Nephron progenitor cell (in vitro differentiated cells): ENCODE data around the gene TNKS2.

Experiments
- DNase-seq: peaks from one replicate; pipeline ENCODE4 v3.0.0; 2021
- H3K27ac Mint-ChIP-seq: 2 replicates; pipeline ENCODE4 v1.8.0; 2021; ENCODE audit warnings: mild to moderate bottlenecking, moderate library complexity, mixed read lengths
- H3K27me3 Mint-ChIP-seq: 2 replicates; pipeline ENCODE4 v1.8.0; 2021; ENCODE audit warnings: mild to moderate bottlenecking, low read depth, mixed read lengths; ENCODE audit not compliant: poor library complexity
- H3K36me3 Mint-ChIP-seq: 2 replicates; pipeline ENCODE4 v1.8.0; 2021; ENCODE audit warnings: low read depth, mixed read lengths
- H3K4me1 Mint-ChIP-seq: 2 replicates; pipeline ENCODE4 v1.8.0; 2021; ENCODE audit warnings: mixed read lengths
- H3K4me3 Mint-ChIP-seq: 2 replicates; pipeline ENCODE4 v1.8.0; 2021; ENCODE audit warnings: mild to moderate bottlenecking, moderate library complexity, mixed read lengths
- H3K9me3 Mint-ChIP-seq: 2 replicates; pipeline ENCODE4 v1.8.0; 2021; ENCODE audit warnings: mild to moderate bottlenecking, moderate library complexity, mixed read lengths
- CTCF ChIP-seq: fragments of 200-600 bp; sonication (generic); IDR thresholded peaks from 2 replicates; pipeline ENCODE4 v1.5.0; 2021; ENCODE audit warnings: antibody characterized with exemption

The TNKS2 gene

GRCh38 chr10:91785830-91786229, 12.4 kb upstream of the TNKS2 start:
- H3K4me1 Mint-ChIP-seq: peaks cover 5% of the 10 kb centered on the region
- no peak for TF ChIP-seq CTCF
- H3K27me3 Mint-ChIP-seq: peaks cover 4% of the 10 kb centered on the region
- no peak for DNase-seq
- no peaks in the 10 kb centered on the region for H3K9me3 Mint-ChIP-seq
- no peak overlapping the region for H3K4me3 Mint-ChIP-seq
- H3K27ac Mint-ChIP-seq: no peak overlapping the region
- no peaks in the 10 kb centered on the region for H3K36me3 Mint-ChIP-seq

DNA sequence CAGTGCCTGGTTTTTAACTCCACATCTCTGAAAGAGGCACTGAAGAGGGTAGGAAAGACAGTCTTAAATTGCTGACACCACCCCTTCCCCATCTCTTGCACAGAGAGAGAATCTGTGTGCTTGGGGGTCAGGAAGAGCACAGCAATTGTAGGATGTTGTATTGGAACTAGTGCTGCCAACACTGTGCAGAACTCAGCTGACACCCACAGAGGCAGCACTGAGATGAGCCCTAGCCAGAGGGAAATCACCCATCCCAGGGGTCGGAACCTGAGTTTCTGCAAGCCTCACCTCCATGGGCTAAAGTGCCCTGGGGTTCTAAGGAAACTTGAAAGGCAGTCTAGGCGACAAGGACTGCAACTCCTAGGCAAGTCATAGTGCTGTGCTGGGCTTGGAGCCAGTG, 11.0 kb upstream of the TNKS2 start:
- Mint-ChIP-seq H3K36me3 (no peaks in the 10 kb centered on the region), H3K27me3 (no peaks in the 10 kb centered on the region), H3K4me1 (peaks cover 5% of the 10 kb centered on the region), H3K4me3 (no peak overlapping the region), H3K9me3 (no peaks in the 10 kb centered on the region), H3K27ac (no peak overlapping the region)
- no peak for TF ChIP-seq CTCF
- no peak for DNase-seq

DNA sequence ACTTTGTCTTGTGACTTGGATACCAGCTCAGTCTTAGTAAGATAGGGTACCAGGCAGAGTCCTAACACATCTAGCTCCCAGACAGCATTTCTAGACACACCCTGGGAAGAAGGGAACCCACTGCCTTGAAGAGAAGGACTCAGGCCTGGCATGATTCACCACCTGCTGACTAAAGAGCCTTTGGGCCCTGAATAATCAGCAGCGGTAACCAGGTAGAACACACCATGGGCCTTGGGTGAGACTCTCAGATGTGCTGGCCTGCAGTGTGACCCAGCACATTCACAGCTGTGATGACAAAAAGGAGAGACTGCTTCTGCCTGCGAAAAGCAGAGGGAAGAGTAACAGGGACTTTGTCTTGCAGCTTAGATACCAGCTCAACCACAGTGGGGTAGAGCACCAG, 10.4 kb upstream of the TNKS2 start:
- TF ChIP-seq CTCF: no peak

GRCh38 chr10:91788527-91788926, 9.7 kb upstream of the TNKS2 start:
- H3K27me3 Mint-ChIP-seq: peaks cover 3% of the 10 kb centered on the region
- TF ChIP-seq CTCF: no peak
- no peak for DNase-seq
- H3K4me3 Mint-ChIP-seq: no peak overlapping the region
- H3K9me3 Mint-ChIP-seq: no peaks in the 10 kb centered on the region
- peaks cover 5% of the 10 kb centered on the region for H3K4me1 Mint-ChIP-seq
- H3K27ac Mint-ChIP-seq: no peak overlapping the region
- no peaks in the 10 kb centered on the region for H3K36me3 Mint-ChIP-seq

More for the DNA sequence above, 10.4 kb upstream of the TNKS2 start:
- H3K27me3 Mint-ChIP-seq: no peaks in the 10 kb centered on the region
- H3K4me3 Mint-ChIP-seq: no peak overlapping the region
- no peak for DNase-seq
- no peak overlapping the region for H3K27ac Mint-ChIP-seq
- no peaks in the 10 kb centered on the region for H3K9me3 Mint-ChIP-seq
- peaks cover 5% of the 10 kb centered on the region for H3K4me1 Mint-ChIP-seq
- no peaks in the 10 kb centered on the region for H3K36me3 Mint-ChIP-seq

GRCh38 chr10:91796331-91797047, 1.7 kb upstream of the TNKS2 start:
- H3K4me3 Mint-ChIP-seq: peak overlapping the region; percentile 99
- peak overlapping the region; percentile 99 for H3K27ac Mint-ChIP-seq
- peaks cover 18% of the 10 kb centered on the region for H3K36me3 Mint-ChIP-seq
- peak; percentile 22 for DNase-seq
- H3K9me3 Mint-ChIP-seq: no peaks in the 10 kb centered on the region
- TF ChIP-seq CTCF: no peak
- peaks cover 3% of the 10 kb centered on the region for H3K27me3 Mint-ChIP-seq
- peaks cover 52% of the 10 kb centered on the region for H3K4me1 Mint-ChIP-seq

GRCh38 chr10:91797048-91797690, 1.1 kb upstream of the TNKS2 start:
- Mint-ChIP-seq H3K4me3 (peak overlapping the region; percentile 99), H3K27me3 (peaks cover 3% of the 10 kb centered on the region), H3K9me3 (no peaks in the 10 kb centered on the region), H3K4me1 (peaks cover 52% of the 10 kb centered on the region), H3K27ac (peak overlapping the region; percentile 99), H3K36me3 (peaks cover 25% of the 10 kb centered on the region)
- TF ChIP-seq CTCF: no peak
- no peak for DNase-seq
